Hypothalamus (tissue), 51 donors: Measurements from ENCODE around the gene TMED4.

Source experiments
- DNase-seq, 51 donors: peaks; one replicate each; lab custom pipeline; 2025; lab: John Stamatoyannopoulos, UW

Gene TMED4

GRCh38 chr7:44547536-44548231 is 34.3 kb downstream of the TMED4 start:
- no peak for DNase-seq

- DNase-seq = no peak
Measured at GRCh38 chr7:44541876-44542610, 40.0 kb downstream of the TMED4 start.

GRCh38 chr7:44541028-44541869 is 40.8 kb downstream of the TMED4 start, which contains the start of gene NPC1L1:
TSS of gene NPC1L1 (minus strand) at chr7:44541330. CDS start at chr7:44541259, 71 bp downstream.
- no peak for DNase-seq

GRCh38 chr7:44540592-44541027 is 41.4 kb downstream of the TMED4 start:
- DNase-seq = no peak

GRCh38 chr7:44539669-44540506 is 42.1 kb downstream of the TMED4 start:
- DNase-seq = no peak

- no peak for DNase-seq
Measured at GRCh38 chr7:44538798-44539668, 43.0 kb downstream of the TMED4 start.

GRCh38 chr7:44538093-44538797 is 43.8 kb downstream of the TMED4 start:
- no peak for DNase-seq

GRCh38 chr7:44537442-44537841 is 44.6 kb downstream of the TMED4 start:
- no peak for DNase-seq

- no peak for DNase-seq
Measured at GRCh38 chr7:44536090-44536489, 45.9 kb downstream of the TMED4 start.

- DNase-seq = no peak
Measured at GRCh38 chr7:44535348-44536064, 46.5 kb downstream of the TMED4 start.

GRCh38 chr7:44534501-44534900 is 47.5 kb downstream of the TMED4 start:
- DNase-seq = peak in 2 of 51 donors; percentile 10 to 15

- no peak for DNase-seq
Measured at GRCh38 chr7:44534087-44534486, 47.9 kb downstream of the TMED4 start.

- no peak for DNase-seq
Measured at GRCh38 chr7:44533301-44534055, 48.6 kb downstream of the TMED4 start.

GRCh38 chr7:44531421-44532380 is 50.3 kb downstream of the TMED4 start:
- no peak for DNase-seq

- no peak for DNase-seq
Measured at GRCh38 chr7:44530990-44531389, 51.0 kb downstream of the TMED4 start.
